T-helper 17 cell (primary cell): ENCODE measurements around the gene FKBP5. TPM values are rescaled to one million over a fixed set of nuclear protein-coding genes. Genes with fewer than 3 reads are reported as not detected.

Experiments
- ATAC-seq: fragments of 150-1000 bp; cut with Tn5 transposase; 2 replicates; pipeline ENCODE4 v1.10.0; 2021; ENCODE audit warnings: mild to moderate bottlenecking, moderate library complexity
- DNase-seq, 3 donors: peaks; one replicate each; pipeline versions ENCODE4 v3.0.0 to v3.0.0-alpha.2; 2020 to 2021
- H3K9me3 ChIP-seq: one replicate; pipeline ENCODE4 v1.7.0; 2013; ENCODE audit warnings: low read length, mild to moderate bottlenecking; ENCODE audit not compliant: control insufficient read depth, poor library complexity, severe bottlenecking
- H3K27ac Mint-ChIP-seq: one replicate; pipeline ENCODE4 v1.8.0; 2022; ENCODE audit warnings: mild to moderate bottlenecking, moderate library complexity, mixed read lengths
- H3K27me3 Mint-ChIP-seq: one replicate; pipeline ENCODE4 v1.8.0; 2022; ENCODE audit warnings: mixed read lengths
- H3K36me3 Mint-ChIP-seq: one replicate; pipeline ENCODE4 v1.8.0; 2022; ENCODE audit warnings: low read depth, mixed read lengths
- H3K4me1 Mint-ChIP-seq: one replicate; pipeline ENCODE4 v1.8.0; 2022; ENCODE audit warnings: mild to moderate bottlenecking, mixed read lengths
- H3K4me3 Mint-ChIP-seq: one replicate; pipeline ENCODE4 v1.8.0; 2022; ENCODE audit warnings: mild to moderate bottlenecking, moderate library complexity, mixed read lengths
- total RNA-seq, 4 donors: library from RNA in 2 of 4; stranded (reverse) in 2 of 4; gene quantifications; one replicate each; pipeline ENCODE4 v1.2.3 and lab custom pipeline; 2022 to 2026

The FKBP5 gene
- total RNA-seq, 2 donors from 2014 or later: 53.3 to 60.8 TPM

DNA sequence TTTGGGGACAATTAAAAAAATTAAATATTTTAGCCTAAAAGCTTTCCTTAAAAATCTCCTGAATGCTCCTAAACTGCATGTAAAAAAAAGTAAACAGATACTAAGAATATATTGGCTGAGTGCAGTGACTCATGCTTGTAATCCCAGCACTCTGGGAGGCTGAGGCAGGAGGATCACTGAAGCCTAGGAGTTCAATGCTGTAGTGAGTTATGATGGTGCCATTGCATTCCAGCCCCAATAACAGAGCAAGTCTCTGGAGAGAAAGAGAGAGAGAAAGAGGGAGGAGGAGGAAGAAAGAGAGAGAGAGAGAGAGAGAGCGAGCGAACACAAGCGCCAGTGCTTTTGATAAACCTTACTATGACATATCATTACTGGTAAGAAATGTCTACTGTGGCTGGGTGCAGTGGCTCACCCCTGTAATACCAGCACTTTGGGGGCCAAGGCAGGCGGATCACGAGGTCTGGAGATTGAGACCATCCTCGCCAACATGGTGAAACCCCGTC is 58.8 kb downstream of the FKBP5 start:
- ATAC-seq (no peak), DNase-seq (no peak)
- Mint-ChIP-seq H3K4me1 (peaks cover 13% of the 10 kb centered on the region), H3K27ac (peak overlapping the region; percentile 45), H3K4me3 (no peak overlapping the region), H3K36me3 (peaks cover 5% of the 10 kb centered on the region), H3K27me3 (no peaks in the 10 kb centered on the region)
- no peaks in the 10 kb centered on the region for H3K9me3 ChIP-seq

DNA sequence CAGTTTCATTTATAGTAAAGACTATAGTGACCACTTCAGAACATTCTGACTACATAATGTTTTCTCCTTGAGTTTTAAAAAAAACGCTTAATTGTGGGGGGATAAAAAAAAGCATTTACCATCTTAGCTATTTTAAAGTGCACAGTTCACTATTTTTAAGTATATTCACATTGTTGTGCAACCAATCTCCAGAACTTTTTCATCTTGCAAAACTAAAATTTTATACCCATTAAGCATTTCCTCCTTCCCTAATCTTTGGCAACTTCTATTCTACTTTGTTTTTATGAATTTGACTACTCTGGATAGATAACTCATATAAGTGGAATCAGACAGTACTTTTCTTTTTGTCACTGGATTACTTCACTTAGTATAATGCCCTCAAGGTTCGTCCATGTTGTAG is 62.3 kb downstream of the FKBP5 start:
- Mint-ChIP-seq H3K4me1 (peaks cover 18% of the 10 kb centered on the region), H3K27me3 (no peaks in the 10 kb centered on the region), H3K27ac (no peak overlapping the region), H3K36me3 (peaks cover 11% of the 10 kb centered on the region), H3K4me3 (no peak overlapping the region)
- H3K9me3 ChIP-seq: no peaks in the 10 kb centered on the region
- DNase-seq: no peak
- ATAC-seq: no peak

DNA sequence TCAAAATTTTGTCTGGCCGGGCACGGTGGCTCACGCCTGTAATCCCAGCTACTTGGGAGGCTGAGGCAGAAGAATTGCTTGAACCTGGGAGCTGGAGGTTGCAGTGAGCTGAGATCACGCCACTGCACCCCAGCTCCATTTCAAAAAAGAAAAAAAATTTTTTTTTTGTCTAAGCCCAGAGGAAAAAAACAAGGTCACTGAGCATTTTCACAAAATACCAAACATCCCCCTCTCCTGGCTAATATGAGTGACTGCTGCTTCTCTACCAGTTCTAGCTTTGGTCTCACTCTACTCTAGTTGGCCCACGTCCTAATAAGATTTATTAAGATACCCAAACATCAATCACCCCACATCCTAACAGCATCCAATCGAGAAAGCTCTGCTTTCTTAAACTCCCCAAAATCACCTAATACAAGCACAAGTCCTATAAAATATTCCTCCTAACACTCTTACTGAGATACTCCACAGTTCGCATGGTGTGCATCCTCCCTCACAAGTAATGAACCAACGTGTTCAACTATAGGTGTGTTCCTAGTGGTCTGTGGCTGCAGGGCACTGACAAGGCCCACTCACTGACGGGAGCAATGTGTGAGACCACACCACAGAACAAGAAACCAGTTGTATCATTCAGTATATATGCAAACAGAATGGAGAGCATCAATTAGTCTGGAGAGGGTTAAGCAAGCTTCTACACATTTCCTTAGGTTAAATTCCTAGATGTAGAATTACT is 64.2 kb downstream of the FKBP5 start:
- Mint-ChIP-seq H3K27ac (peak overlapping the region; percentile 90), H3K27me3 (no peaks in the 10 kb centered on the region), H3K4me3 (peak overlapping the region; percentile 7), H3K36me3 (peaks cover 6% of the 10 kb centered on the region), H3K4me1 (peaks cover 12% of the 10 kb centered on the region)
- H3K9me3 ChIP-seq: no peaks in the 10 kb centered on the region
- peak; percentile 89 for ATAC-seq
- no peak for DNase-seq

DNA sequence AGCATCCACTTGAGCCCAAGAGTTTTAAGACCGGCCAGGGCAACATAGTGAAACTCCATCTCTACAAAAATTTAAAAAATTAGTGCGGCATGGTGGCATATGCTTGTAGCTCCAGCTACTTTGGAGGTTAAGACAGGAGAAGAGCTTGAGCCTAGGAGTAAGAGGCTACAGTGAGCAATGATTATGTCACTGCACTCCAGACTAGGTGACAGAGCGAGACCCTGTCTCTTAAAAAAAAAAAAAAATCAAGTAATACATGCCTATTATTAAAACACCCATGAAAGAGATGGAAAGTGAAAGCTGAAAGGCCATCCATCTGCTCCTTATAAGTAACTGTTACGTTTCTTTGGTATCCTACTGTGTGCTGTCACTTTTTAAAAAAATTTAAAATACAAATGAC is 66.4 kb downstream of the FKBP5 start:
- no peaks in the 10 kb centered on the region for H3K9me3 ChIP-seq
- peaks cover 12% of the 10 kb centered on the region for H3K36me3 Mint-ChIP-seq
- H3K4me1 Mint-ChIP-seq: peaks cover 15% of the 10 kb centered on the region
- no peak overlapping the region for H3K4me3 Mint-ChIP-seq
- H3K27me3 Mint-ChIP-seq: no peaks in the 10 kb centered on the region
- ATAC-seq (no peak), DNase-seq (no peak)
- peak overlapping the region; percentile 87 for H3K27ac Mint-ChIP-seq

DNA sequence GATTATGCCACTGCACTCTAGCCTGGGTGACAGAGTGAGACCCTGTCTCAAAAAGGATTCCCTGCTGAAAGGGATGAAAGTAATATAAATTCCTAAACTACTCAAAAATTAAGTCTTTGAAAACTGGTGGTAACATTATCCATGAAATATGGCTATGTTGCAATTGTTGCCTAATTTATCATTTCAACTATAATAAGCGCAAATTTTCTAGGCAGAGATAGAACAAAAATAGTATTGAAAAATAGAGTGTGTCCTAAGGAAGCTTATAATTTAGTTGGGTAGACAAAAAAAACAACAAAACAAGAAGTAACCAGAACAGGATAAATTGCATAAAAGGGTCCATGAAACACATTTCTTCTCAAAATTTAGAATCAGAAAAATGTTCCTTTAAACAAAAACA is 68.0 kb downstream of the FKBP5 start:
- no peak overlapping the region for H3K27ac Mint-ChIP-seq
- no peak overlapping the region for H3K4me3 Mint-ChIP-seq
- H3K36me3 Mint-ChIP-seq: peaks cover 12% of the 10 kb centered on the region
- H3K9me3 ChIP-seq: no peaks in the 10 kb centered on the region
- no peaks in the 10 kb centered on the region for H3K27me3 Mint-ChIP-seq
- H3K4me1 Mint-ChIP-seq: peaks cover 15% of the 10 kb centered on the region
- DNase-seq: no peak
- ATAC-seq: no peak

DNA sequence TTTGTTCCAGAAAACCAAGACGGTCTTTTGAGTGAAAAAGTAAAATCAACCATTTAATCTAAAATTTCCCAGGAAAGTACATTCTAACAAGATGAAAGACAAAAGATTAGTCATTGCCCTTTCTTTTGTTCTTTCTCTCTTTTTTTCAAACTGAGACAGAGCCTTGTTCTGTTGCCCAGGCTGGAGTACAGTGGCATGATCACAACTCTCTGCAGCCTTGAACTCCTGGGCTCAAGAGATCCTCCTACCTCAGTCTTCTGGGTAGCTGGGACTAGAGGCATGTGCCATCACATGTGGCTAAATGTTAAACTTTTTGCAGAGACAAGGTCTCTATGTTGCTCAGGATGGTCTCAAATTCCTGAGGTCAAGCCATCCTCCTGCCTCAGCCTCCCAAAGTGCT is 75.0 kb downstream of the FKBP5 start:
- DNase-seq (no peak), ATAC-seq (no peak)
- peaks cover 38% of the 10 kb centered on the region for H3K4me1 Mint-ChIP-seq
- no peaks in the 10 kb centered on the region for H3K27me3 Mint-ChIP-seq
- H3K36me3 Mint-ChIP-seq: peaks cover 13% of the 10 kb centered on the region
- H3K4me3 Mint-ChIP-seq: no peak overlapping the region
- peak overlapping the region; percentile 80 for H3K27ac Mint-ChIP-seq
- H3K9me3 ChIP-seq: no peaks in the 10 kb centered on the region

DNA sequence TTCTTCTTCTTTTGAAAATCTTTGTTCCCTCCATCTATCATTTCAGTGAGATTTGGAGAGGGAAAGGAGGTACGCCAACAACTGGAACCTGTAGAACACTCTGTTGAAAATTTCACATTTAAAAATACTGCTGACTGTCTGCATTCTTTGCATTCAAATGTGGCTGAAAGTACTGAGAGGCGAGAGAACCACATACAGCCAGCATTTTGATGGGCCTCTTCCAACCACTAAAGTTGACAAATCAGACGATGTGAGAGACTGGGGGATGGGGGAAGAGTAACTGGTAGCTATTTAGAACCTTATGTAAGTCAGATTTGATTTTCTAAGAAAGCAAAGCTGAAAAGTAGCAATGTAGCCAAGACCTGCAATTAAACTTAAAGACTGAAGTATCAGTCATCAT is 77.5 kb downstream of the FKBP5 start:
- DNase-seq (no peak), ATAC-seq (peak; percentile 70)
- Mint-ChIP-seq H3K4me3 (peak overlapping the region; percentile 41), H3K4me1 (peaks cover 34% of the 10 kb centered on the region), H3K36me3 (peaks cover 10% of the 10 kb centered on the region), H3K27ac (peak overlapping the region; percentile 92), H3K27me3 (no peaks in the 10 kb centered on the region)
- H3K9me3 ChIP-seq: no peaks in the 10 kb centered on the region

DNA sequence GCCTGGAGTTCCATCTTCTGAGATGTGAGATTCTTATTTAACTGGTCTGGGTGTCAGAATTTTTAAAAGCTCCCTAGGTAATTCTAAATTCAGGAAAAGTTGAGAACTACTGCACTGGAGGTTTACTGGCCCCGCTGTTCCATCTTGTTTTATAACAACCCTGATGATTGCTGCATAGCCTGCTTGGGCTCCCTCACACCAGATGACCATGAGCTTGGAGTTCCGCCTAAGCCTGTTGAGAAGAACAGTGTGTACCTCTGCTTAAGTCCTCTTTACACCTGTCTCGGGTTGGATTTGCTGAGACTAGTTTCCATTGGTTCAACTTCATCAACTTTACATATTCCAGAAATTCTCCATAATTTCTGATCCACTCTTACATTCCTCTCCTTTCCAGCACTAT is 77.9 kb downstream of the FKBP5 start:
- Mint-ChIP-seq H3K27ac (peak overlapping the region; percentile 92), H3K36me3 (peaks cover 10% of the 10 kb centered on the region), H3K27me3 (no peaks in the 10 kb centered on the region), H3K4me3 (peak overlapping the region; percentile 41), H3K4me1 (peaks cover 38% of the 10 kb centered on the region)
- DNase-seq (no peak), ATAC-seq (no peak)
- H3K9me3 ChIP-seq: no peaks in the 10 kb centered on the region

DNA sequence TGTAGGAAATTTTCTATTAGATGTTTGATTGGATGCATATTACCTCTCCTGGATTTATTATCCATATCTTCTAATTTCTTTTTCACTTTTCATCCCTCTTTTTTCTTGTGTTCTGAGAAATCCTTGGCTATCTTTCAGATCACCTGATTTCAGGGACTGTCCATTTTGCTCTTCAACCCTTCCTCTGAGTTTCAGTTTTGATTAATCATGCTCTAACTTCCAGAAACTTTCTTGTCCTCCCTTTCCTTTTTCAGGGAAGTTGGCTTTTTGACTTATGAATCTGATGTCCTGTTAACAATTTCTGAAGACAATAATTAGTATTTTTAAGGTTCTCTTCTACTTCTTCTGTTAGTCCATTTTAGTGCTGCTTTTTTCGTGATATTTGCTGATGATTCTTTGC is 79.1 kb downstream of the FKBP5 start:
- peaks cover 10% of the 10 kb centered on the region for H3K36me3 Mint-ChIP-seq
- no peaks in the 10 kb centered on the region for H3K9me3 ChIP-seq
- DNase-seq (no peak), ATAC-seq (no peak)
- H3K27ac Mint-ChIP-seq: peak overlapping the region; percentile 67
- no peaks in the 10 kb centered on the region for H3K27me3 Mint-ChIP-seq
- peaks cover 38% of the 10 kb centered on the region for H3K4me1 Mint-ChIP-seq
- H3K4me3 Mint-ChIP-seq: no peak overlapping the region

DNA sequence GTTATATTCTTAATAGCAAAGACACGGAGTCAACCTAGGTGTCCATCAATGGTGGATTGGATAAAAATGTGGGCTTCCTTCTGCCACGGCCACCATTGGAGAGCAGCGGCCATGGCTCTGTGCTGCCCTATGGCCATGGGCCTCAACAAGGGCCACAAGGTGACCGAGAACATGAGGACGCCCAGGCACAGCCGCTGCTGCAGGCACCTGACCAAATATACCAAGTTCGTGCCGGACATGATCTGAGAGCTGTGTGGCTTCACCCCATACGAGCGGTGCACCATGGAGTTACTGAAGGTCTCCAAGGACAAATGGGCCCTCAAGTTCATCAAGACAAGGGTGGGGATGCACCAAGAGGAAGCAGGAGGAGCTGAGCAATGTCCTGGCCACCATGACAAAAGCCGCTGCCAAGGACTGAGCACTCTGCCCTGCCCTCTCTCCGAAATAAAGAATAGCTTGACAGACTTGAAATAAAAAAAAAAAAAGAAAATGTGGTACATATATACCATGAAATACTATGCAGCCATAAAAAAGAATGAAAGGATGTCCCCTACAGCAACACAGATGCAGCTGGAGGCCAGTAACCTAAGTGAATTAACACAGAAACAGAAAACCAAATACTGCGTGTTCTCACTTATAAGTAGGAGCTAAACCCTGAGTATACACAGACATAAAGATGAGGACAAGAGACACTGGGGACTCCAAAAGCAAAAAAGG is 81.0 kb downstream of the FKBP5 start:
- peaks cover 40% of the 10 kb centered on the region for H3K4me1 Mint-ChIP-seq
- H3K4me3 Mint-ChIP-seq: no peak overlapping the region
- H3K27ac Mint-ChIP-seq: peak overlapping the region; percentile 93
- H3K27me3 Mint-ChIP-seq: no peaks in the 10 kb centered on the region
- H3K9me3 ChIP-seq: no peaks in the 10 kb centered on the region
- ATAC-seq: no peak
- H3K36me3 Mint-ChIP-seq: peaks cover 4% of the 10 kb centered on the region
- no peak for DNase-seq

DNA sequence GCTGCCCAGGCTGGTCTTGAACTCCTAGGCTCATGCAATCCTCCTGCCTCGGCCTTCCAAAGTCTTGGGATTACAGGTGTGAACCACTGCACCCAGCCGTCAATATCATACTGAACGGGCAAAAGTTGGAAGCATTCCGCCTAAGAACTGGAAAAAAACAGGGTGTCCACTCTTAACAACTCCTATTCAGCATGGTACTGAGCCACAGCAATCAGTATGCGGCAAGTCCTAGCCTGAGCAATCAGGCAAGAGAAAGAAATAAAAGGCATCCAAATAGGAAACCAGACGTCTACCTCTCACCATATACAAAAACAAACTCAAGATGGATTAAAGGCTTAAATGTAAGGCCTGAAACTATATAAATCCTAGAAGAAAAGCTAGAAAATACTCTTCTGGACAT is 83.1 kb downstream of the FKBP5 start:
- Mint-ChIP-seq H3K36me3 (peaks cover 4% of the 10 kb centered on the region), H3K4me3 (peak overlapping the region; percentile 13), H3K4me1 (peaks cover 42% of the 10 kb centered on the region), H3K27ac (peak overlapping the region; percentile 93), H3K27me3 (no peaks in the 10 kb centered on the region)
- DNase-seq: no peak
- ATAC-seq: no peak
- H3K9me3 ChIP-seq: no peaks in the 10 kb centered on the region

DNA sequence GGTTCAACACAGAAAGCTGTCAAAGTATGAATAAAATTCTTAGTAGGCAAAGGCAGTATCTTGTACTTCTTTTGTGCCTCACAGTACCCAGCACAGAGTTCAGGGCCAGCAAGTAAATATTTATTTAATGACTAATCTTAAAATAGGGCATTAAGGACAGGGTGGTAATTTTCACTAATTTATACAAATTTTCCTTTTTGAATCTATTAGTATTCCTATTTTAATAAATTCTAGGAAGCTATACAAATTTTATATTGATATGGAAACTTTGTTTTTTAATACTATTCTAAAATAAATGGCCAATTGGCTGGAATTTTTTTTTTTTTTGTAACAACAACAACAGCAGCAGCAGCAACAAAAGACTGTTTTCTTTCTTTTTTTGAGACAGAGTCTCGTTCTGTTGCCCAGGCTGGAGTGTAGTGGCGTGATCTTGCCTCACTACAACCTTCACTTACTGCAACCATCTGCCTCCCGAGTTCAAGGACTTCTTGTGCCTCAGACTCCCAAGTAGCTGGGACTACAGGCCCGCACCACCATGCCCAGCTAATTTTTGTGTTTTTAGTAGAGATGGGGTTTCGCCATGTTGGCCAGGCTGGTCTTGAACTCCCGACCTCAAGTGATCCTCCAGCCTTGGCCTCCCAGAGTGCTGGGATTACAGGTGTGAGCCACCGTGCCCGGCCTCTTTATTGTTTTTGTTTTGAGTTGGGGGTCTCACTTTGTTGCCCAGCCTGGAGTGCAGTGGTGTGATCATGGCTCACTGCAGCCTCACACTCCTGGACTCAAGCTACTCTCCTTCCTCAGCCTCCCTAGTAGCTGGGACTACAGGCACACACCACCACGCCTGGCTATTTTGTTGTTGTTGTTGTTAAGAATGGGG is 85.2 kb downstream of the FKBP5 start:
- ATAC-seq (no peak), DNase-seq (no peak)
- H3K9me3 ChIP-seq: no peaks in the 10 kb centered on the region
- peak overlapping the region; percentile 96 for H3K27ac Mint-ChIP-seq
- no peaks in the 10 kb centered on the region for H3K36me3 Mint-ChIP-seq
- H3K4me3 Mint-ChIP-seq: peak overlapping the region; percentile 92
- H3K27me3 Mint-ChIP-seq: no peaks in the 10 kb centered on the region
- H3K4me1 Mint-ChIP-seq: peaks cover 47% of the 10 kb centered on the region
